H1 (cell line): ENCODE measurements around the gene PRG2.

ENCODE experiments used
- CEBPB ChIP-seq: IDR thresholded peaks from 2 replicates; pipeline ENCODE4 v1.6.1; 2012; ENCODE audit warnings: low read depth, low read length
- CTCF ChIP-seq, 3 experiments: IDR thresholded peaks; 1 replicate in 2 of 3; 2 replicates in 1 of 3; pipeline versions ENCODE4 v1.5.1 to v1.6.1; 2011; ENCODE audit warnings: low read length in 3 of 3, mild to moderate bottlenecking in 3 of 3, inconsistent platforms in 2 of 3, low read depth in 1 of 3, moderate library complexity in 1 of 3; ENCODE audit not compliant: insufficient read depth in 1 of 3; ENCODE audit errors: control extremely low read depth in 1 of 3
- SUZ12 ChIP-seq: fragments of 200-600 bp; sonication (generic); IDR thresholded peaks from 2 replicates; pipeline ENCODE4 v1.6.1; 2012; ENCODE audit warnings: mild to moderate bottlenecking, inconsistent platforms, low read length, moderate library complexity, mixed read lengths
- TAF1 ChIP-seq: IDR thresholded peaks from 2 replicates; pipeline ENCODE4 v1.6.1; 2011; ENCODE audit warnings: mild to moderate bottlenecking, low read depth, low read length

GRCh38 chr11:57410287-57410686 is 19.8 kb upstream of the PRG2 start:
- TF ChIP-seq CTCF (IDR thresholded peaks at IDR 0.05; ENCODE audit: control extremely low read depth in 1 of 3, insufficient read depth in 1 of 3, low read depth in 1 of 3, low read length in 3 of 3) (no peak), CEBPB (no peak), TAF1 (no peak), SUZ12 (no peak)
